WTC11 (cell line): ENCODE measurements around the gene VEGFC. TPM values are rescaled to one million over a fixed set of nuclear protein-coding genes. Genes with fewer than 3 reads are reported as not detected.

Experiments
- ATAC-seq: fragments of 200-7000 bp; cut with Tn5 transposase; 2 replicates; pipeline ENCODE4 v1.10.0; 2021; ENCODE audit warnings: mild to moderate bottlenecking, moderate library complexity
- CTCF ChIA-PET: fragments of 300-600 bp; sonication (Branson Sonifier 250); formaldehyde crosslinking; loops from one replicate; lab custom pipeline; 2021; ENCODE audit warnings: antibody characterized with exemption; lab: Charles Lee
- POLR2A ChIA-PET: fragments of 350-600 bp; sonication (Branson Sonifier 250); formaldehyde crosslinking; loops from one replicate; lab custom pipeline; 2021; ENCODE audit warnings: antibody characterized with exemption; lab: Charles Lee
- DNase-seq: peaks from one replicate; pipeline ENCODE4 v3.0.0; 2021; ENCODE audit warnings: low spot score
- H3K27ac Mint-ChIP-seq: 2 replicates; pipeline ENCODE4 v1.8.0; 2021; ENCODE audit warnings: mixed read lengths
- H3K27me3 Mint-ChIP-seq: 2 replicates; pipeline ENCODE4 v1.8.0; 2021; ENCODE audit warnings: low read depth, mild to moderate bottlenecking, moderate library complexity, mixed read lengths
- H3K36me3 Mint-ChIP-seq: 2 replicates; pipeline ENCODE4 v1.8.0; 2021; ENCODE audit warnings: mixed read lengths
- H3K4me1 Mint-ChIP-seq: 2 replicates; pipeline ENCODE4 v1.8.0; 2022; ENCODE audit warnings: mixed read lengths
- H3K4me3 Mint-ChIP-seq: 2 replicates; pipeline ENCODE4 v1.8.0; 2021; ENCODE audit warnings: mild to moderate bottlenecking, moderate library complexity, mixed read lengths
- H3K9me3 Mint-ChIP-seq: 2 replicates; pipeline ENCODE4 v1.8.0; 2021; ENCODE audit warnings: mixed read lengths
- ESRRA ChIP-seq: sonication (generic); formaldehyde crosslinking; IDR thresholded peaks from 2 replicates; pipeline ENCODE4 v1.8.1; 2022; ENCODE audit warnings: mild to moderate bottlenecking, missing genetic modification reagents, borderline replicate concordance
- FOXJ3 ChIP-seq: sonication (generic); formaldehyde crosslinking; IDR thresholded peaks from 2 replicates; pipeline ENCODE4 v1.9.0; 2021; ENCODE audit warnings: missing genetic modification reagents, mild to moderate bottlenecking, borderline replicate concordance
- IRF2 ChIP-seq: sonication (generic); formaldehyde crosslinking; IDR thresholded peaks from 2 replicates; pipeline ENCODE4 v1.8.0; 2022; ENCODE audit warnings: low read depth, missing genetic modification reagents, borderline replicate concordance
- JUN ChIP-seq: sonication (generic); formaldehyde crosslinking; IDR thresholded peaks from 2 replicates; pipeline ENCODE4 v1.8.0; 2023; ENCODE audit warnings: mild to moderate bottlenecking, missing genetic modification reagents
- KAT7 ChIP-seq: sonication (generic); formaldehyde crosslinking; IDR thresholded peaks from 2 replicates; pipeline ENCODE4 v1.8.1; 2023; ENCODE audit warnings: missing genetic modification reagents, mild to moderate bottlenecking, borderline replicate concordance
- MLX ChIP-seq: sonication (generic); formaldehyde crosslinking; IDR thresholded peaks from 2 replicates; pipeline ENCODE4 v1.8.1; 2023; ENCODE audit warnings: mild to moderate bottlenecking, missing genetic modification reagents, moderate library complexity
- NR2C2 ChIP-seq: sonication (generic); formaldehyde crosslinking; IDR thresholded peaks from 2 replicates; pipeline ENCODE4 v1.8.0; 2022; ENCODE audit warnings: mild to moderate bottlenecking, missing genetic modification reagents
- RORB ChIP-seq: fragments of 250-450 bp; sonication (Bioruptor Pico); IDR thresholded peaks from 2 replicates; pipeline ENCODE4 v1.9.0; 2021; ENCODE audit warnings: mild to moderate bottlenecking
- SP1 ChIP-seq: sonication (generic); formaldehyde crosslinking; conservative IDR thresholded peaks from 2 replicates; pipeline ENCODE4 v1.8.1; 2022; ENCODE audit warnings: missing genetic modification reagents
- TCF7 ChIP-seq: sonication (generic); formaldehyde crosslinking; IDR thresholded peaks from 2 replicates; pipeline ENCODE4 v1.8.0; 2022; ENCODE audit warnings: mild to moderate bottlenecking, low read depth, missing genetic modification reagents, moderate library complexity
- ZNF263 ChIP-seq: sonication (generic); formaldehyde crosslinking; IDR thresholded peaks from 2 replicates; pipeline ENCODE4 v1.8.1; 2022; ENCODE audit warnings: low read depth, mild to moderate bottlenecking, moderate library complexity, missing genetic modification reagents
- ZNF281 ChIP-seq: sonication (generic); formaldehyde crosslinking; IDR thresholded peaks from 2 replicates; pipeline ENCODE4 v1.8.0; 2023; ENCODE audit warnings: mild to moderate bottlenecking, missing genetic modification reagents
- ZNF416 ChIP-seq: fragments of 250-450 bp; sonication (Bioruptor Pico); IDR thresholded peaks from 2 replicates; pipeline ENCODE4 v1.9.0; 2021; ENCODE audit warnings: mild to moderate bottlenecking, inconsistent platforms
- ZNF512 ChIP-seq: sonication (generic); formaldehyde crosslinking; IDR thresholded peaks from 2 replicates; pipeline ENCODE4 v1.8.1; 2022; ENCODE audit warnings: missing genetic modification reagents, borderline replicate concordance
- ZNF671 ChIP-seq: fragments of 250-450 bp; sonication (Bioruptor Pico); IDR thresholded peaks from 2 replicates; pipeline ENCODE4 v1.8.0; 2021; ENCODE audit warnings: mild to moderate bottlenecking
- total RNA-seq: library from RNA; stranded (reverse); gene quantifications from 3 replicates; pipeline ENCODE4 v1.2.3, GENCODE V29; 2021
- TF ChIP-seq, protein P1 (sequence below): fragments of 200-600 bp; IDR thresholded peaks from 2 replicates; pipeline ENCODE4 v1.8.0; 2022; ENCODE audit warnings: antibody characterized with exemption
- TF ChIP-seq, protein P2 (sequence below): sonication (generic); formaldehyde crosslinking; IDR thresholded peaks from 2 replicates; pipeline ENCODE4 v1.8.1; 2022; ENCODE audit warnings: low read depth, missing genetic modification reagents, borderline replicate concordance
- TF ChIP-seq, protein P3 (sequence below): fragments of 250-450 bp; sonication (Bioruptor Pico); IDR thresholded peaks from 2 replicates; pipeline ENCODE4 v2.1.2; 2022; ENCODE audit warnings: mild to moderate bottlenecking, moderate library complexity
- TF ChIP-seq, protein P4 (sequence below): sonication (generic); formaldehyde crosslinking; IDR thresholded peaks from 2 replicates; pipeline ENCODE4 v1.8.0; 2023; ENCODE audit warnings: missing genetic modification reagents, mild to moderate bottlenecking, borderline replicate concordance

The VEGFC gene
- total RNA-seq, 1 experiment from 2014 or later = 0.61 TPM

GRCh38 chr4:176794651-176795050, 1.9 kb upstream of the VEGFC start:
- peaks cover 9% of the 10 kb centered on the region; the same call in 1 of the 2 replicates for H3K4me1 Mint-ChIP-seq
- no peak for TF ChIP-seq TCF7 (CRISPR knock-in tag)
- TF ChIP-seq ZNF281 (CRISPR knock-in tag) = no peak
- no peak for TF ChIP-seq ZNF263 (CRISPR knock-in tag)
- no peak for TF ChIP-seq IRF2 (CRISPR knock-in tag)
- TF ChIP-seq KAT7 (CRISPR knock-in tag) = no peak
- TF ChIP-seq FOXJ3 = no peak
- no peak for TF ChIP-seq ZNF671 (CRISPR knock-in tag)
- no peak for TF ChIP-seq ESRRA
- TF ChIP-seq JUN = no peak
- TF ChIP-seq ZNF416 = no peak
- no peak for TF ChIP-seq NR2C2 (CRISPR knock-in tag)
- TF ChIP-seq, protein P1, sequence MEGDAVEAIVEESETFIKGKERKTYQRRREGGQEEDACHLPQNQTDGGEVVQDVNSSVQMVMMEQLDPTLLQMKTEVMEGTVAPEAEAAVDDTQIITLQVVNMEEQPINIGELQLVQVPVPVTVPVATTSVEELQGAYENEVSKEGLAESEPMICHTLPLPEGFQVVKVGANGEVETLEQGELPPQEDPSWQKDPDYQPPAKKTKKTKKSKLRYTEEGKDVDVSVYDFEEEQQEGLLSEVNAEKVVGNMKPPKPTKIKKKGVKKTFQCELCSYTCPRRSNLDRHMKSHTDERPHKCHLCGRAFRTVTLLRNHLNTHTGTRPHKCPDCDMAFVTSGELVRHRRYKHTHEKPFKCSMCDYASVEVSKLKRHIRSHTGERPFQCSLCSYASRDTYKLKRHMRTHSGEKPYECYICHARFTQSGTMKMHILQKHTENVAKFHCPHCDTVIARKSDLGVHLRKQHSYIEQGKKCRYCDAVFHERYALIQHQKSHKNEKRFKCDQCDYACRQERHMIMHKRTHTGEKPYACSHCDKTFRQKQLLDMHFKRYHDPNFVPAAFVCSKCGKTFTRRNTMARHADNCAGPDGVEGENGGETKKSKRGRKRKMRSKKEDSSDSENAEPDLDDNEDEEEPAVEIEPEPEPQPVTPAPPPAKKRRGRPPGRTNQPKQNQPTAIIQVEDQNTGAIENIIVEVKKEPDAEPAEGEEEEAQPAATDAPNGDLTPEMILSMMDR = no peak
- TF ChIP-seq, protein P2, sequence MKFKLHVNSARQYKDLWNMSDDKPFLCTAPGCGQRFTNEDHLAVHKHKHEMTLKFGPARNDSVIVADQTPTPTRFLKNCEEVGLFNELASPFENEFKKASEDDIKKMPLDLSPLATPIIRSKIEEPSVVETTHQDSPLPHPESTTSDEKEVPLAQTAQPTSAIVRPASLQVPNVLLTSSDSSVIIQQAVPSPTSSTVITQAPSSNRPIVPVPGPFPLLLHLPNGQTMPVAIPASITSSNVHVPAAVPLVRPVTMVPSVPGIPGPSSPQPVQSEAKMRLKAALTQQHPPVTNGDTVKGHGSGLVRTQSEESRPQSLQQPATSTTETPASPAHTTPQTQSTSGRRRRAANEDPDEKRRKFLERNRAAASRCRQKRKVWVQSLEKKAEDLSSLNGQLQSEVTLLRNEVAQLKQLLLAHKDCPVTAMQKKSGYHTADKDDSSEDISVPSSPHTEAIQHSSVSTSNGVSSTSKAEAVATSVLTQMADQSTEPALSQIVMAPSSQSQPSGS (CRISPR knock-in tag) = no peak
- TF ChIP-seq, protein P3, sequence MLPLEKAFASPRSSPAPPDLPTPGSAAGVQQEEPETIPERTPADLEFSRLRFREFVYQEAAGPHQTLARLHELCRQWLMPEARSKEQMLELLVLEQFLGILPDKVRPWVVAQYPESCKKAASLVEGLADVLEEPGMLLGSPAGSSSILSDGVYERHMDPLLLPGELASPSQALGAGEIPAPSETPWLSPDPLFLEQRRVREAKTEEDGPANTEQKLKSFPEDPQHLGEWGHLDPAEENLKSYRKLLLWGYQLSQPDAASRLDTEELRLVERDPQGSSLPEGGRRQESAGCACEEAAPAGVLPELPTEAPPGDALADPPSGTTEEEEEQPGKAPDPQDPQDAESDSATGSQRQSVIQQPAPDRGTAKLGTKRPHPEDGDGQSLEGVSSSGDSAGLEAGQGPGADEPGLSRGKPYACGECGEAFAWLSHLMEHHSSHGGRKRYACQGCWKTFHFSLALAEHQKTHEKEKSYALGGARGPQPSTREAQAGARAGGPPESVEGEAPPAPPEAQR (CRISPR knock-in tag) = no peak
- no peak for TF ChIP-seq ZNF512
- ChIA-PET CTCF (no interaction called here), POLR2A (no interaction called here)
- ATAC-seq (no peak), DNase-seq (no peak)
- H3K27ac Mint-ChIP-seq = no peak overlapping the region
- peaks cover 39% of the 10 kb centered on the region for H3K27me3 Mint-ChIP-seq
- H3K9me3 Mint-ChIP-seq = no peaks in the 10 kb centered on the region
- H3K36me3 Mint-ChIP-seq = no peaks in the 10 kb centered on the region
- H3K4me3 Mint-ChIP-seq = no peak overlapping the region

- POLR2A ChIA-PET = no interaction called here
- Mint-ChIP-seq H3K27ac (no peak overlapping the region), H3K9me3 (no peaks in the 10 kb centered on the region), H3K4me1 (peaks cover 9% of the 10 kb centered on the region; the same call in 1 of the 2 replicates), H3K36me3 (no peaks in the 10 kb centered on the region), H3K4me3 (peak overlapping the region; percentile 4; the same call in 1 of the 2 replicates), H3K27me3 (peaks cover 39% of the 10 kb centered on the region)
- DNase-seq (no peak), ATAC-seq (no peak)
- CTCF ChIA-PET = interaction anchor here (1.3 kb wide), 1 partner anchor 239 kb away, joined by 3 read pairs; no protein-coding TSS in a partner anchor
- TF ChIP-seq, protein P2 (CRISPR knock-in tag) = no peak
- TF ChIP-seq RORB (no peak), FOXJ3 (no peak), SP1 (no peak), MLX (CRISPR knock-in tag) (no peak)
- TF ChIP-seq, protein P4, sequence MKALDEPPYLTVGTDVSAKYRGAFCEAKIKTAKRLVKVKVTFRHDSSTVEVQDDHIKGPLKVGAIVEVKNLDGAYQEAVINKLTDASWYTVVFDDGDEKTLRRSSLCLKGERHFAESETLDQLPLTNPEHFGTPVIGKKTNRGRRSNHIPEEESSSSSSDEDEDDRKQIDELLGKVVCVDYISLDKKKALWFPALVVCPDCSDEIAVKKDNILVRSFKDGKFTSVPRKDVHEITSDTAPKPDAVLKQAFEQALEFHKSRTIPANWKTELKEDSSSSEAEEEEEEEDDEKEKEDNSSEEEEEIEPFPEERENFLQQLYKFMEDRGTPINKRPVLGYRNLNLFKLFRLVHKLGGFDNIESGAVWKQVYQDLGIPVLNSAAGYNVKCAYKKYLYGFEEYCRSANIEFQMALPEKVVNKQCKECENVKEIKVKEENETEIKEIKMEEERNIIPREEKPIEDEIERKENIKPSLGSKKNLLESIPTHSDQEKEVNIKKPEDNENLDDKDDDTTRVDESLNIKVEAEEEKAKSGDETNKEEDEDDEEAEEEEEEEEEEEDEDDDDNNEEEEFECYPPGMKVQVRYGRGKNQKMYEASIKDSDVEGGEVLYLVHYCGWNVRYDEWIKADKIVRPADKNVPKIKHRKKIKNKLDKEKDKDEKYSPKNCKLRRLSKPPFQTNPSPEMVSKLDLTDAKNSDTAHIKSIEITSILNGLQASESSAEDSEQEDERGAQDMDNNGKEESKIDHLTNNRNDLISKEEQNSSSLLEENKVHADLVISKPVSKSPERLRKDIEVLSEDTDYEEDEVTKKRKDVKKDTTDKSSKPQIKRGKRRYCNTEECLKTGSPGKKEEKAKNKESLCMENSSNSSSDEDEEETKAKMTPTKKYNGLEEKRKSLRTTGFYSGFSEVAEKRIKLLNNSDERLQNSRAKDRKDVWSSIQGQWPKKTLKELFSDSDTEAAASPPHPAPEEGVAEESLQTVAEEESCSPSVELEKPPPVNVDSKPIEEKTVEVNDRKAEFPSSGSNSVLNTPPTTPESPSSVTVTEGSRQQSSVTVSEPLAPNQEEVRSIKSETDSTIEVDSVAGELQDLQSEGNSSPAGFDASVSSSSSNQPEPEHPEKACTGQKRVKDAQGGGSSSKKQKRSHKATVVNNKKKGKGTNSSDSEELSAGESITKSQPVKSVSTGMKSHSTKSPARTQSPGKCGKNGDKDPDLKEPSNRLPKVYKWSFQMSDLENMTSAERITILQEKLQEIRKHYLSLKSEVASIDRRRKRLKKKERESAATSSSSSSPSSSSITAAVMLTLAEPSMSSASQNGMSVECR (CRISPR knock-in tag) = no peak
These were observed 1.4 kb upstream of the VEGFC start for GRCh38 chr4:176794151-176794550.
